Ovary (tissue), 9 donors: Measurements from ENCODE around the gene PNPLA1. TPM values are rescaled to one million over a fixed set of nuclear protein-coding genes. Genes with fewer than 3 reads are reported as not detected.

Experiments
- DNase-seq, 5 donors: peaks; one replicate each; pipeline ENCODE4 v3.0.0-alpha.2; 2019 to 2020
- H3K27ac ChIP-seq, 2 donors: fragments of 200-600 bp; one replicate each; pipeline versions ENCODE4 v1.5.1 to v1.8.0; 2019 to 2022
- H3K27me3 ChIP-seq: fragments of 200-600 bp; one replicate; pipeline ENCODE4 v1.8.0; 2022
- H3K36me3 ChIP-seq: fragments of 200-600 bp; sonication (generic); one replicate; pipeline ENCODE4 v1.5.1; 2019
- H3K4me1 ChIP-seq: one replicate; pipeline ENCODE4 v1.8.1; 2013; ENCODE audit warnings: mild to moderate bottlenecking, moderate library complexity; ENCODE audit not compliant: insufficient read depth
- H3K4me3 ChIP-seq: fragments of 200-600 bp; sonication (generic); one replicate; pipeline ENCODE4 v1.5.1; 2017
- H3K9me3 ChIP-seq, 2 donors: fragments of 200-600 bp in 1 of 2; sonication (generic) in 1 of 2; one replicate each; pipeline versions ENCODE4 v1.5.1 to v1.8.1; 2013 to 2019; ENCODE audit warnings: mild to moderate bottlenecking in 1 of 2, moderate library complexity in 1 of 2
- CTCF ChIP-seq, 3 donors: fragments of 450-650 bp in 2 of 3; fragments of 200-600 bp in 1 of 3; IDR thresholded peaks; one replicate each; pipeline versions ENCODE4 v1.5.1 to v1.8.0; 2016 to 2022; ENCODE audit warnings: antibody characterized with exemption in 3 of 3, mild to moderate bottlenecking in 1 of 3
- EP300 ChIP-seq: sonication (generic); formaldehyde crosslinking; IDR thresholded peaks from one replicate; pipeline ENCODE4 v1.6.1; 2017; ENCODE audit warnings: antibody characterized with exemption
- POLR2A ChIP-seq: fragments of 450-650 bp; IDR thresholded peaks from one replicate; pipeline ENCODE4 v1.6.1; 2017; ENCODE audit warnings: antibody characterized with exemption, mild to moderate bottlenecking, moderate library complexity
- WGBS, 3 donors: extraction: QIAGEN DNeasy Blood & Tissue Kit in 1 of 3; methylation state at CpG; one replicate each; pipeline versions ENCODE4 v1.1.5 to v1.1.7; 2013 to 2017; 5-methylcytosine and 5-hydroxymethylcytosine counted together
- intact Hi-C, 4 donors: fragments of 100-400 bp; cut with DNase I; formaldehyde crosslinking; loops; one replicate each; pipeline versions ENCODE4 v1.11.0 to v1.15.1; 2022 to 2023
- polyA plus RNA-seq, 2 donors: library from polyadenylated mRNA; stranded (reverse); fragments of 200-250 nt in 1 of 2; fragments of 350-450 nt in 1 of 2; fragmentation: Illumina TruSeq in 1 of 2; extraction: RNeasy Lipid Tissue Mini Kit (QIAGEN cat#74804) in 1 of 2; gene quantifications; one replicate each; pipeline ENCODE4 v1.2.3, GENCODE V29; 2013 to 2014
- total RNA-seq, 7 donors: library from RNA; depleted of rRNA in 2 of 7; stranded (reverse); fragments of >200 nt in 2 of 7; fragmentation: NEBNext Ultra II Directional in 3 of 7; extraction: Animal tissue kit (Norgen Biotek cat#: 25700) in 3 of 7; gene quantifications; one replicate each; pipeline versions ENCODE4 v1.1.0 to v1.2.4, GENCODE V29; 2016 to 2023
- donor health status: DM: no; HTN: no; CAD: no; lungs with moderate emphysema.
- donor health status: DM: no; HTN: no; CAD: no.
- donor health status: Bipolar disorder and iron deficiency.
- donor health status: DM: yes; HTN: yes; CAD: no.
- donor health status: DM: no; HTN: no; CAD: no.
- donor health status: DM: yes; HTN: yes; CAD: no.

Gene PNPLA1
- total and polyA plus RNA-seq, 9 donors = 0.04 to 0.20 (median 0.12) TPM; not detected in 5

- WGBS, 3 donors = 92 to 96% (median 94%) methylated on average over 5 of the region's 5 CpGs
- no peaks in the 10 kb centered on the region for H3K27me3 ChIP-seq
- no peaks in the 10 kb centered on the region for H3K36me3 ChIP-seq
- H3K9me3 ChIP-seq = no peaks in the 10 kb centered on the region
- H3K4me3 ChIP-seq = no peak overlapping the region
- intact Hi-C loops = no loop called here
- no peak for DNase-seq
- TF ChIP-seq POLR2A = no peak
- no peaks in the 10 kb centered on the region for H3K4me1 ChIP-seq
- H3K27ac ChIP-seq = no peak overlapping the region
Measured at GRCh38 chr6:36273067-36273466, 3.2 kb downstream of the PNPLA1 start.

- no peaks in the 10 kb centered on the region for H3K27me3 ChIP-seq
- TF ChIP-seq POLR2A = no peak
- TF ChIP-seq EP300 = no peak
- TF ChIP-seq CTCF (IDR thresholded peaks at IDR 0.05) = no peak
- no peak for DNase-seq
- H3K36me3 ChIP-seq = no peaks in the 10 kb centered on the region
- intact Hi-C loops = no loop called here
- no peak overlapping the region for H3K4me3 ChIP-seq
- 76 to 81% (median 77%) methylated on average over 15 of the region's 15 CpGs for WGBS, 3 donors
- no peaks in the 10 kb centered on the region for H3K4me1 ChIP-seq
- no peaks in the 10 kb centered on the region for H3K9me3 ChIP-seq
- no peak overlapping the region for H3K27ac ChIP-seq
Measured at GRCh38 chr6:36273802-36274514, 4.1 kb downstream of the PNPLA1 start.

- DNase-seq = no peak
- H3K4me3 ChIP-seq = no peak overlapping the region
- WGBS, 3 donors = 64 to 68% (median 66%) methylated on average over 13 of the region's 13 CpGs
- H3K27me3 ChIP-seq = no peaks in the 10 kb centered on the region
- H3K4me1 ChIP-seq = no peaks in the 10 kb centered on the region
- H3K9me3 ChIP-seq = no peaks in the 10 kb centered on the region
- intact Hi-C loops = no loop called here
- no peak for TF ChIP-seq CTCF (IDR thresholded peaks at IDR 0.05)
- TF ChIP-seq EP300 = no peak
- TF ChIP-seq POLR2A = no peak
- no peak overlapping the region for H3K27ac ChIP-seq
- no peaks in the 10 kb centered on the region for H3K36me3 ChIP-seq
Measured at GRCh38 chr6:36276581-36277536, 7.0 kb downstream of the PNPLA1 start.

GRCh38 chr6:36277946-36278470, 8.1 kb downstream of the PNPLA1 start:
- no peaks in the 10 kb centered on the region for H3K9me3 ChIP-seq
- DNase-seq = no peak
- 21 to 30% (median 26%) methylated on average over 2 of the region's 2 CpGs for WGBS, 3 donors
- TF ChIP-seq EP300 (no peak), CTCF (IDR thresholded peaks at IDR 0.05) (no peak), POLR2A (no peak)
- H3K4me3 ChIP-seq = no peak overlapping the region
- H3K27ac ChIP-seq = no peak overlapping the region
- no peaks in the 10 kb centered on the region for H3K4me1 ChIP-seq
- intact Hi-C loops = no loop called here
- H3K36me3 ChIP-seq = no peaks in the 10 kb centered on the region
- no peaks in the 10 kb centered on the region for H3K27me3 ChIP-seq
